KMS-11 (cell line): Measurements from ENCODE around the gene JUND.

Experiments
- H2AFZ ChIP-seq: fragments of 200-600 bp; sonication (generic); 2 replicates; pipeline ENCODE4 v1.6.1; 2016; ENCODE audit warnings: antibody characterized with exemption, mixed run types, low read depth
- H3K27ac ChIP-seq: fragments of 200-600 bp; sonication (generic); 2 replicates; pipeline ENCODE4 v1.6.1; 2016; ENCODE audit warnings: mild to moderate bottlenecking, mixed run types
- H3K27me3 ChIP-seq: fragments of 200-600 bp; sonication (generic); 2 replicates; pipeline ENCODE4 v1.6.1; 2017; ENCODE audit warnings: mild to moderate bottlenecking, low read depth, mixed run types, moderate library complexity; ENCODE audit not compliant: insufficient read depth
- H3K36me3 ChIP-seq: fragments of 200-600 bp; sonication (generic); 2 replicates; pipeline ENCODE4 v1.6.1; 2017; ENCODE audit warnings: mild to moderate bottlenecking, mixed run types; ENCODE audit not compliant: insufficient read depth
- H3K4me1 ChIP-seq: fragments of 200-600 bp; sonication (generic); 2 replicates; pipeline ENCODE4 v1.6.1; 2016; ENCODE audit warnings: mild to moderate bottlenecking, low read depth, mixed run types; ENCODE audit not compliant: poor library complexity, severe bottlenecking
- H3K4me2 ChIP-seq: fragments of 200-600 bp; sonication (generic); 2 replicates; pipeline ENCODE4 v1.7.0; 2016; ENCODE audit warnings: mild to moderate bottlenecking, mixed run types
- H3K4me3 ChIP-seq: fragments of 200-600 bp; sonication (generic); IDR thresholded peaks from 2 replicates; pipeline ENCODE4 v1.6.1; 2017; ENCODE audit warnings: low read depth, low read length, mixed read lengths; ENCODE audit not compliant: insufficient read depth
- H3K79me2 ChIP-seq: fragments of 200-600 bp; sonication (generic); 2 replicates; pipeline ENCODE4 v1.6.1; 2016; ENCODE audit warnings: low read depth, mixed run types; ENCODE audit not compliant: insufficient read depth
- H3K9ac ChIP-seq: fragments of 200-600 bp; sonication (generic); 2 replicates; pipeline ENCODE4 v1.6.1; 2016; ENCODE audit warnings: mild to moderate bottlenecking, mixed run types
- H4K20me1 ChIP-seq: fragments of 200-600 bp; sonication (generic); 2 replicates; pipeline ENCODE4 v1.6.1; 2016; ENCODE audit warnings: mild to moderate bottlenecking, mixed run types; ENCODE audit not compliant: insufficient read depth
- CTCF ChIP-seq: fragments of 200-600 bp; sonication (generic); conservative IDR thresholded peaks from 2 replicates; pipeline ENCODE4 v1.6.1; 2017; ENCODE audit warnings: low read depth, mild to moderate bottlenecking, antibody characterized with exemption, low read length, moderate library complexity, mixed read lengths

Gene JUND

GRCh38 chr19:18274781-18275356, 6.6 kb downstream of the JUND start:
- Histone ChIP-seq H3K27ac (no peak overlapping the region), H3K79me2 (peaks cover 18% of the 10 kb centered on the region)

GRCh38 chr19:18274219-18274780, 7.1 kb downstream of the JUND start, which contains the start of gene IQCN:
Gene IQCN (minus strand): TSS chr19:18274452. CDS start chr19:18269478, 4,974 bp downstream.
- Histone ChIP-seq H3K27ac (no peak within 1 kb of the TSS), H3K4me3 (no peak within 1 kb of the TSS), H3K79me2 (peaks cover 15% of the 10 kb centered on the region), H3K4me2 (no peak within 1 kb of the TSS), H3K4me1 (peaks cover 9% of the 10 kb centered on the region), H3K27me3 (no peaks in the 10 kb centered on the region), H4K20me1 (peaks cover 6% of the 10 kb centered on the region; the same call in 1 of the 2 replicates), H3K36me3 (no peaks in the 10 kb centered on the region), H3K9ac (no peak within 1 kb of the TSS), H2AFZ (no peak within 1 kb of the TSS)
- no peak for TF ChIP-seq CTCF

More at GRCh38 chr19:18274781-18275356, 6.6 kb downstream of the JUND start:
- H3K36me3 ChIP-seq, result no peaks in the 10 kb centered on the region
- no peak overlapping the region for H2AFZ ChIP-seq
- H3K4me1 ChIP-seq, result peaks cover 10% of the 10 kb centered on the region
- H4K20me1 ChIP-seq, result peaks cover 6% of the 10 kb centered on the region; the same call in 1 of the 2 replicates
- H3K9ac ChIP-seq, result no peak overlapping the region
- no peak overlapping the region for H3K4me3 ChIP-seq
- no peak for TF ChIP-seq CTCF
- no peaks in the 10 kb centered on the region for H3K27me3 ChIP-seq
- no peak overlapping the region for H3K4me2 ChIP-seq

GRCh38 chr19:18273561-18274218, 7.7 kb downstream of the JUND start:
- Histone ChIP-seq H4K20me1 (peaks cover under 1% of the 10 kb centered on the region; the same call in 1 of the 2 replicates), H3K4me3 (no peak overlapping the region), H3K4me2 (no peak overlapping the region), H3K27me3 (no peaks in the 10 kb centered on the region), H3K27ac (no peak overlapping the region), H3K36me3 (no peaks in the 10 kb centered on the region), H3K9ac (no peak overlapping the region), H2AFZ (no peak overlapping the region), H3K4me1 (peaks cover 3% of the 10 kb centered on the region), H3K79me2 (peaks cover 9% of the 10 kb centered on the region)
- no peak for TF ChIP-seq CTCF

- Histone ChIP-seq H3K27me3 (no peaks in the 10 kb centered on the region), H3K4me2 (no peak overlapping the region), H3K4me1 (no peaks in the 10 kb centered on the region), H3K79me2 (no peaks in the 10 kb centered on the region), H3K36me3 (no peaks in the 10 kb centered on the region), H4K20me1 (no peaks in the 10 kb centered on the region), H3K9ac (no peak overlapping the region), H3K27ac (no peak overlapping the region), H2AFZ (no peak overlapping the region), H3K4me3 (no peak overlapping the region)
- no peak for TF ChIP-seq CTCF
These were observed 10.0 kb downstream of the JUND start for GRCh38 chr19:18271433-18271841.
